NCI-H2029 (cell line): Measurements from ENCODE around the gene YIPF3.
A peak's percentile ranks its signal among the peaks of the same experiment; 100 is the strongest.
"Not testable (repeated sequence)": the region's sequence is repeated elsewhere in the genome, so short reads cannot be mapped to it uniquely, and the experiment has no call there.

Experiments
- DNase-seq: peaks from one replicate; lab custom pipeline; 2025; lab: John Stamatoyannopoulos, UW

Gene YIPF3

GRCh38 chr6:43516697-43517504 lies at the start of gene YIPF3, which contains the start of gene POLR1C:
YIPF3 (minus strand) TSS chr6:43516926; CDS start chr6:43516807, 119 bp downstream.
POLR1C (plus strand) TSS chr6:43517089; CDS start chr6:43517110, 21 bp downstream.
- DNase-seq = peak; percentile 99

- DNase-seq = no peak
These were observed 42.6 kb upstream of the YIPF3 start for GRCh38 chr6:43559328-43559727.

GRCh38 chr6:43557620-43558019 lies 40.9 kb upstream of the YIPF3 start:
- DNase-seq = not testable (repeated sequence)

GRCh38 chr6:43547222-43547621 lies 30.5 kb upstream of the YIPF3 start:
- no peak for DNase-seq

- no peak for DNase-seq
These were observed 27.7 kb upstream of the YIPF3 start for GRCh38 chr6:43544461-43544860.

DNA sequence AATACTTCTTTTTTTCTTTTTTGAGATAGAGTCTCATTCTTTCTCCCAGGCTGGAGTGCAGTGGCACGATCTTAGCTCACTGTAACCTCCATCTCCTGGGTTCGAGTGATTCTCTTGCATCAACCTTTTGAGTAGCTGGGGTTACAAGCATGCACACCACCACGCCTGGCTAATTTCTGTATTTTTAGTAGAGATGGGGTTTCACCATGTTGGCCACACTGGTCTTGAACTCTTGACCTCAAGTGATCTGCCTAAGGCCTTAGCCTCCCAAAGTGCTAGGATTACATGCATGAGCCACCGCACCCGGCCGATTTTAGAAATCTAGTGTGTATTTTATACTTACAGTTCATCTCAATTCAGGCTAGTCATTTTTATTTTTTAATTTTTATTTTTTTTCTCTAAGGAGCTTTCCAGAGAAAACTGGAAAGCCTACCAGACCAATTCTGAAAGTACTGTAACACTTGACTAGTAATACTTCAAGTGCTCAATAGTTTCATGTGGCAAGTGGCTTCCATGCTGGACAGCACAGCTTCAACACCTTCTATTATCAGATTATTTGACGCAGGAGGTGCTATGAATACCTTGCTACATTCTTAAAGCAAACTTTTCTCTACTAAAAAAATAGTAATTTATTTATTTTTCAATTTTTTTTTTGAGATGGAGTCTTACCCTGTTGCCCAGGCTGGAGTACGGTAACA lies 25.2 kb upstream of the YIPF3 start:
- DNase-seq = no peak

DNA sequence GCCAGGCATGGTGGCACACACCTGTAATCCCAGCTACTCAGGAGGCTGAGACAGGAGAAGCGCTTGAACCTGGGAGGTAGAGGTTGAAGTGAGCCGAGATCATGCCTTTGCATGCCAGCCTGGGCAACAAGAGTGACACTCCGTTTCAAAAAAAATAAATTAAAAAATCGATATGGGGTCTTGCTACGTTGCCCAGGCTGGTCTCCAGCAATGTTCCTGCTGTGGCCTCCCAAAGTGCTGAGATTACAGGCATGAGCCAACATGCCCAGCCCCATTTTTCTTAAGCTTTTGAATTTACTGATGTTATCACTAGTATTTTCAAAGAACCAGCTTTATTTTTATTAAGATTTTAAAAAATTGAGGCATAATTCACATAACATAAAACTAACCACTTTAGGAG lies 23.8 kb upstream of the YIPF3 start:
- DNase-seq = no peak

GRCh38 chr6:43539409-43539808 lies 22.7 kb upstream of the YIPF3 start:
- not testable (repeated sequence) for DNase-seq

GRCh38 chr6:43538986-43539385 lies 22.3 kb upstream of the YIPF3 start:
- not testable (repeated sequence) for DNase-seq

GRCh38 chr6:43532201-43532600 lies 15.5 kb upstream of the YIPF3 start:
- DNase-seq = no peak

- DNase-seq = no peak
These were observed 7.8 kb upstream of the YIPF3 start for GRCh38 chr6:43524483-43524961.

- DNase-seq = no peak
These were observed 6.6 kb upstream of the YIPF3 start for GRCh38 chr6:43523284-43523683.

DNA sequence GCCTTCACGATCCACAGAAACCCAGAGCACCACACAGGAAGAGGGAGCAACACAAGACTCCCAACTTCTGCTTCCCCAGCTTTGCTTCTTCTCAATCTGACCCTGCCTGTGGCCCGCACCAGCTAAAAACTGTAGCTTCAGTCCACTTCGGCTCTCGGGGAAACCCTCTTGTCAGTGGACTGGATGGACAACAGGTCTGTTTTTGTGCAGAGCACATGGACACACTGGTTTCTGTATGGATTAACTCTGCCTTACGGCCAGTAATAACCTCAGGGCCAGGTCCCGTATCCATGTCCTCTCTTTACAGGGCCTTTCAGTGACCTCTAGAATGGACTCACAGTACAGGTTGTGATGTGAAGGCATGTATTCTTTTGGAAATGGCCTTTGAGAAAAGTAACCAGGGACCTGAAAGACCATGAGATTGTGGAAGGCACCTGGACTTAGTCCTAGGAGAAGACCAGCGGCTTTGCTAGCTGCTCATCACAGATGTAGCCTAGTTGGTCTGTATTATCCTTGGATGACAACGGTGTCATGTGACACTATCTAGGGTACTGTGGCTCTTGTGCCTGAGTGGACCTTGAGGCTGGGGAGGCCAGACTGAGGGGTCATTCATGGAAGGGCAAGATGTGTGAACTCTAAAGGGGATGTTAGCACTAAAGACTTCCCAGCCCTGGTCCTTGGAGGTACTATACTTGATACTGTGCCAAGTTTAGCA lies 6.0 kb upstream of the YIPF3 start:
- no peak for DNase-seq

- peak; percentile 56 for DNase-seq
These were observed 5.1 kb upstream of the YIPF3 start for GRCh38 chr6:43521836-43522235.

DNA sequence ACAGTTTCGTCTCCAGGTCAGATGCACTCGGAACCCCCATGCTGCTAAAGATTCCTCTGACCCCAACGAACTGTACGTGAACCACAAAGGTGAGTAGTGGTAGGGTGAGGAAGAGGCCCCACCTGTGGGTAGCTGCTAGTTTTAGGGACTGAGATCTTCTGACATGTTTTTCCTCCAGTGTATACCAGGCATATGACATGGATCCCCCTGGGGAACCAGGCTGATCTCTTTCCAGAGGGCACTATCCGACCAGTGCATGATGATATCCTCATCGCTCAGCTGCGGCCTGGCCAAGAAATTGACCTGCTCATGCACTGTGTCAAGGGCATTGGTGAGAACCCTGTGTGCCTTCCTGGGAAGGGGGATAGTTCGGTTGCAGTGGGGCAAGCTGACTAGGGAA lies 3.4 kb upstream of the YIPF3 start:
- DNase-seq = no peak

DNA sequence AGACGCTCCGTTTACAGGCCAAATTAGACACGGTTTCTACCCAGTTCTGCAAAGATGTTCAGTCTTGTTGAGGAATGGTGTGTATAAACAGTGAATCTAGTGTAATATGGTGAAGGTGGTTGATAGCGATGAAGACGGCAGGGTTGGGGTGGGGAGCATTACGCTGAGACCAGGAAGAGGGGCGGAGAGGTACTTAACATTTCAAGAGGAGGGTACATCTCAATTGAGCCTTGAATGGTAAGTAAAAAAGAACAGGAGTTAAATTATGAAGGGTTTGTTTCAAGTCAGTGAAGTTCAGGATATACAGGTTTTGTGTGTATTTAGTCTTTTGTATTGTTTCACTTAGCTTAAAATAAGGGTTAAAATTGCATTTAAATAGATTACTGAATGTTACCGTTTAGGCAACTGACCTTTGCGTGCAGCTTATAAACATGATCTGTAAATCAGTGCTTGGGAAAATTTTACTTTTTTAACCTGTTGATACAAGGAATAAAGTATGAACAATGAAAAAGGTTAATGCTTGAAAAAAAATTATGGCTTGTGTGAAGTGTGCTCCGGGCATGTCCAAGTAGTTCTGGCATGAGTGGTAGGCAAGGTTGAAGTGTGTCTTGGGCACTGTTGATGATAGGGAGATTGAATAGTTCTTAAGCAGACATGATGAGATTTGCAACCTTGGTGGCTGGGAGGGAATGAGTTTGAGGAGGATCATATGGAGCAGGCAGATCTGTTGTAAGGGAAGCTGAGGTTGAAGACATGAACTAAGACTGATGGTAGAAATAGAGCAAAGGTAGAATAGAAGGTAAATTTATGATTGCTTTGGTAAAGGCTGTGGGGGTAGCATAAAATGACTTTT lies 1.0 kb upstream of the YIPF3 start:
- DNase-seq = no peak

- DNase-seq = no peak
These were observed 394 bp downstream of the YIPF3 start for GRCh38 chr6:43516367-43516696.

DNA sequence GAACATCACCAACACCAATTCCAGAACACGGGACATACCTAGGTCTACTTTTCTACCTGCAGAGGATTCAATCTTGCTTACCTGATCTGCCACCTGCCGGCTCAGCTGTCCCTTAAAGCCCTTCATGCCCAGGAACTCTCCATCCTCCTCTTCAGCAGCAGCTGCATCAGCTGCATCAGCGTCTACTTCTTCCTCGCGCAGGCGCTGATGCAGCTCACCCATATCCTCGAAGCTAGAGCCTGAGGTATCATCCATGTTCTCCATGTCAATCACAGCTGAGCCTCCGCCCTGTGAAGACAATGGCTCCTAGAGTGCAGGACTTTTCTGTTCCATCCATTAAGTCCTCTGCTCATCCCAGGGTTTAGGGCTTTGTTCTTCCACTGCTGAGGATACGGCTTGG lies 918 bp downstream of the YIPF3 start:
- DNase-seq = no peak

- no peak for DNase-seq
These were observed 4.8 kb downstream of the YIPF3 start for GRCh38 chr6:43511824-43512415.

- DNase-seq = no peak
These were observed 5.9 kb downstream of the YIPF3 start for GRCh38 chr6:43510827-43511163.
